ENCODE measurements around the gene GJA4.
A peak's percentile ranks its signal among the peaks of the same experiment; 100 is the strongest.

GJA4 gene

DNA sequence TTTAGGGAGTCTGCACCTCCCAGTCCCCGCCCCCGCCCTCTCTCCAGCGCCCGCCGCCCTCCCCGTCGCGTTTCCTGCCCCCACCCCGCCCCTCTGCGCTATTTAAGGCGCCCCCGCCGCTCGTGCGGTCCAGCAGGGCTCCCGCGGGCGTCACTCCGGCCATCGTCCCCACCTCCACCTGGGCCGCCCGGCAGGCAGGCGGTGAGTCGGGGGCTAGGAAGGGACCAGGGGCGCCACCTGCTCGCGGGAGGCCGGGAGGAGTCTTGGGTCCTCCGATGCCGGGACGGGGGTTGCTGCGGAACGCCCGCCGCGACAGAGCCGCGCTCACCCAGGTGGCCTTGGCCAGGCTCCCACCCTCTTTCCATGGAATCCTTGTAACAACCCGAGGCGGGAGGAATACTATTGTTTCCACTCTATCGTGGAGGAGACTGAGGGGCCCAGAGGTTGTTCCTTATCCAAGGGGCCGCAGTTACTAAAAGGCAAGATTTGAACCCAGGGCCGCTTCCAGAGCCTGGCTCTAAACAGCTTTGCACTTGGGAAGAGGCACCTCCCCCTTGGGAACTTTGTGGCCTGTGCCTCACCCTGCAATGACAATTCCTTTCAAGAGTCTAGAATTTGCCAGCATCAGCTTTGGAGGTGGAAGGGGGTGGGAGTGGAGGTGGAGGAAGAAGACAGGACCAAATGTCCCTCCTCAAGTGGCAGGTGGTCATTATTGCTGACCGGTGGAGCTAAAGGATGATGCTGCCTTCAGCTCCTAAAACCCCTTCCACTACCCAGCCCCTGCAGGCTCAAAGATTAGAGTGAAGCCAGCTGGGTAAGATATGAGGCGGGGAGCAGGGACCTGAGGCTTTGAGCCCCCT is at the start of gene GJA4:
TSS of gene GJA4 (plus strand) at position 132 of the 860 bp plus-strand sequence. CDS start 1,215 bp downstream, outside the sequence.
- DNase-seq = peak in 1 of 4 experiments; percentile 9

DNA sequence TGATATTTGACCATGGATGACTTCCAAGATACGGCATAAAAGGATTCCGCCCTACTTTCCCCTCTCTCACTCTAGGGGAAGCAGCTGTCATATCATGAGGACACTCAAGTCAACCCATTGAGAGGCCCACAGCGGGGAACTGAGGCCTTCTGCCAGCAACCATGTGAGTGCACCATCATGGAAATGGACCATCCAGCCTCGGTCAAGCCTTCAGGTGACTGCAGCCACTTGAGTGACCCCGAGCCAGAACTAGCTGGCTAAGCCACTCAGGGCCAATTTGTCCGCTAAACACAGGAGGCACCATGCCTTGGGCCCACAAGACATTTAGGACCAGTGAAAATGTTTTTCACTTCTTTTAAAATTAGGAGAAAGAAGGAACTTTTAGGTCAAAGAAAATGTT is 49.0 kb upstream of the GJA4 start:
- no peak for DNase-seq

DNA sequence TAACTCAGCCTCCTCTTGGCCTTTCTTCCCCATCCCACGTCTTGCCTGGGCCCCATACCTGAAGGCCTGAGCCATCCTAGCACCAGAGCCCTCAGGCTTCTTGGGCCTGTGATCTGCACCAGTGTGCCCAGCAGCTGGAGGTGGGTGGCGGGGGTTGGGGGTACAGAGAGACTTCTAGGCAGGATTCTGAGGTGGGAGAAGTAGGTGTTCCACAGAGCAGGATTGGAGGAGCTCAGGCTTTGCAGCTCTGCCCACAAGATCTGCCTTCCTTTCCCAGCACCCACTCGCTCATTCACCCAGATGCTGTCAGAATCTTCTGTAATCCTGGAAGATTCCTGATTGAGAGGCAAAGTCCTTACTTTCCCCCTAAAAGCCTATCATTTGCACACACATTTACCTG is 47.9 kb upstream of the GJA4 start:
- no peak for DNase-seq

DNA sequence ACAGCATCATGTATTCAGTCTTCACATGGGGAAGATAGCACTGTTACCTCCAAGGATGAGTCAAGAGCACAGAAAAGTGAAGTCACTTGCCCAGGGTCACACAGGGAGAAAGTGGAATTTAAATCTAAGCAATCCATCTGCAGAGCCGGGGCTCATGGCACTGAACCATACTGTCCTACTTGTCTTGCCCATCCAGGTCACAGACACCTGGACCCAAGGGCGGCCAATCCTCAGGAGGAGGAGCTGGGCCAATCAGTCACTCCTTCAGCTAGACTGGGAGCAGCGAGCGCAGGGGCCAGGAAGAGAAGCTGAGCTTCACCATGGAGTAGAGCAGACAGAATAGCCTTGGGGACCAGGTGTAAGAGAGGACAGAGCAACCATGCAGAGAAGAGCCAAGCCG is 47.1 kb upstream of the GJA4 start:
- no peak for DNase-seq

DNA sequence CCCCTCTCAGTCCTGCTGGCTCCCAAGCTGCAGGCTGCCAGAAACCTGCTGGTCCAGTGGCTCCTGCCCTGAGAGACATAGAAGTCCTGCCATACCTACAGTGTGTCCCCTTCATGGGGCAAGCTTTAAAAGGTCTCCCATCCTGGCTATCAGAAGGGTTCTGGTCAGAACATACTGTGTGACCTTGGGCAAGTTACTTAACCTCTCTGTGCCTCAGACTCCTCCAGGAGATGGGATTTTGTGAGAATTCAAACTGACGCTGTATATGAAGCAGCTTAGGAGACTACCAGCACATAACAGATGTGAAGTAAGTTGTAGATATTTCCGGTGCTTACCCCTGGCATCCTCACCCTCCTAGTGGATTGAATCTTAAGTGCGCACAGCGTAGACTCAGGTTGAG is 46.7 kb upstream of the GJA4 start:
- DNase-seq = no peak

DNA sequence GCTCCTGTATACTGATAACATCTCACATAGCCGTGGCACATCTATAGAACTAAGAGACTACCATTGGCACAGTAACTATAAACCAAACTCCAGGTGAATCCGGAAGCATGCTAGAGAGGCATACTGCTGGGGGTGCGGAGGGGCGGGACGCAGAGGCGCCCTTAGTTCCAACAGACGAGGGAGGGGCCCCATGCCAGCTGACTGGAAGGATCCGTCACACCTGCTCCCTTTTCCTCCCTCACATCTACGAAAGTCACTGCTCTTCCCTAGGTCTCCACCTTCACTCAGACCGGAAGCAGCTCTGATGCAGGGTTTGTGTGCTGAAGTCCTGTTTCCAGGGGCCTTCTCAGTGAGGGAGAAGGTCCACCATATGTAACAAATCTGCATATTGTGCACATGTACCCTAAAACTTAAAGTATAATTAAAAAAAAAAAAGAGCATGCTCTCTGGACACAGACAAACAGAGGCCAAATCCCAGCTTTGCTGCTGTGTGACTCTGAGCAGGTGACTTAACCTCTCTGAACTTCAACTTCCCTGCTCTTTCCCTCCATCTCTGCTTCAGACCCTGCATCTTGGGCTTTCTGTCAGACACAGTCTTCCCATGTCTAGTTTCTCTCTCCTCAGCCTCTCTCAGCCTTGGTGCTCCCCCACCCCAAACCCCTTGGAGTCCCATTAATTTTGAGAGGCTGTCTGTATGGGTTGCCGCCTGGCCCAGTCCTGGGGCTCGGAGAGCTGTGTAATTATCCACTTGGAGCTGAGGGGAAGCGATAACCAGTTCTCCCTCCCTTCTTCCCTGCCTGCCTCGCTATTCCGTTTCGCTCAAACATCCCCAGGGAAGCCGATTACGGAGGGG is 45.8 kb upstream of the GJA4 start:
- no peak for DNase-seq

DNA sequence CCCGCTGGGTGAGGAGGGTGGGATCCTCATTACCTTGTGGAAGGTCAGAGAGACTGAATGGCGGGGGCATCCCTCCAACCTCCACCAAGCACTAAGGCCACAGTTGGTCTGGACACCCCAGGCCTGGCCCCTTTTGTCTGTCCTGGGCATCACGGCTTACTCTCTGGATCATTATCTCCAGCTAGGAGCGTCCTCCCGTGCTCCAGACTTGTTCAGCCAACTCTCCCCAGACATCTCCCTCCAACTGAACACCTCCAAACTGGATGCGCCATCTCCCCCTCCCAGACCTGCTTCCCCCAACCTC is 45.2 kb upstream of the GJA4 start:
- DNase-seq = no peak

DNA sequence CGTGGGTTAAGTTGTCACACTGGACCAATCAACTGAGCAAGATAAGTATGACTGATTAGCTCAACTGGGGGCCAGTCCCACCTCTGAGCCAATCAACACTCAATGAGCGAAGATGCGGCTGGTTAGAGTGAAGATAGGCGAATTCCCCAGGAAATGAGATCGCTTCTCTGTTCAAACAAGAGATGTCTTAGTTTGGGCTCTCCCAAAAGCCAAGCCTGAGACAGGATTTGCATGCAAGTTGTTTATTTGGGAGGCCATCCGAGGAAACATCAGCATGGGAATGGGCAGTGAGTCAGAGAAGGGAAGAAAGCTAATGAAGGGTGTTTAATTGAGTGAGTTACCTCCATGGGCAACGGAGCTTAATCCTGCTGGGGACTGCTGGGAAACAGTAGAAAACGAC is 42.8 kb upstream of the GJA4 start:
- no peak for DNase-seq

DNA sequence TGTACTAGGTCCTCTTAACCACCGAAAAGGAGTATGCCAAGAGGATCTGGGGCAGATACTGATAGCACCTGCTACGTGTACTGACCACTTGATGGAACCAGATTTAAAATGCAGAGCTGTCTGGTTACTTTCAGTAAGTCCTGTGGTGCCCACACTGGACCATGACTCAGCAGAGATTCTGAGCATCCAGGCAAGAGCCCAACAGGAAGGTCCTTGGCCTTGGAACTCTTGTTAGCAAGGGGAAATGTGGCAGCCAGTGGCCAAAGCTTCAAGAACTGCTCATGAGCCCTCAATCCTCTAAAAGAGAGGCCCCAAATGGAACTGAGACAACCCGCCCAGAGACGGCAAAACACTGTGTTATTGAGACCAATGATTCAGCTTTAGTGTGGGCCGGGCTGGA is 42.2 kb upstream of the GJA4 start:
- DNase-seq = no peak

DNA sequence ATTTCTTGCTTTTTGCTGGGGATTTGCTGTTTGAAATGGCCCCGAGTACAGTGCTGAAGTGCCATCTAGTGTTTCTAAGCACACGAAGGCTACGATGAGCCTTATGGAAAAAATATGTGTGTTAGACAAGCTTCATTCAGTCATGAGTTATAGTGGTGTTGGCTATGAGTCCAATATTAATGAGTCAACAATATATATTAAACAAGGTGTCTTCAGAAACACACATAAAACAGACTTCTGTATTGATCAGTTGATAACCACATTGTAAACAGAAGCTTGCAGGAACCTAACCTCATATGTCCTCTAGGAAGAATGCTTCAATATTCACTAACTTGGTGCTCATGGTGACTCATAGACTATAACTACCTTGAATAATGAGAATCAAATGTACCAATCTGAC is 39.6 kb upstream of the GJA4 start:
- DNase-seq = no peak

DNA sequence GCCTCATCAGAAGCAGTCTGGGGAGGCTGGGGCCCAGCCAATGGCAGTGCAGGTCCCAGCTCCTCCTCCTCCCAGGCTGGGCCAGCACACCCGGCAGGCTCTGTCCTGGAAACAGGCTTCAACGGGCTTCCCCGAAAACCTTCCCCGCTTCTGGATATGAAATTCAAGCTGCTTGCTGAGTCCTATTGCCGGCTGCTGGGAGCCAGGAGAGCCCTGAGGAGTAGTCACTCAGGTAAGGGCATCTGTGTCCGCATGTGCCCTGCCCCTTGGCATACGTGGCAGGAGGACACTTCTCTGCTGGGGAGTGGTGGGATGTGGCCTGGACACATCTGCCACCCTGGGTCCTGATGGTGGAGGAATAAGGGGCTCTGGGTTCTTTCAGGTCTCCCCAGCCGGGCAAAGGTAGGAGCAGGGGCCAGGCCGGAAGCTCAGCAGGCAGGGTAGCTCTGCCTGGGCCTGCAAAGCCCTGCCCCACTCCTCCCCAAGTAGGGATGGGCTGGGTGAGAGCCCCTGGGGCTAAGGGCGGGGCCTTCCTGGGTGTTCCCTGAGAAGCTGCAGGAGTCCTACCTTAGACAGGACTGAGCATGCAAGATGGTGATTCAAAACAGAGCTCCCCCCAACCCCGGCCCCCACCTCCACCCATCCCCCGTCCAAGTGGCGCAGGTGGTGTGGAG is 37.7 kb upstream of the GJA4 start, which contains the start of gene GJB5:
TSS of gene GJB5 (plus strand) at position 84 of the 674 bp plus-strand sequence. CDS start 2,284 bp downstream, outside the sequence.
- no peak for DNase-seq

DNA sequence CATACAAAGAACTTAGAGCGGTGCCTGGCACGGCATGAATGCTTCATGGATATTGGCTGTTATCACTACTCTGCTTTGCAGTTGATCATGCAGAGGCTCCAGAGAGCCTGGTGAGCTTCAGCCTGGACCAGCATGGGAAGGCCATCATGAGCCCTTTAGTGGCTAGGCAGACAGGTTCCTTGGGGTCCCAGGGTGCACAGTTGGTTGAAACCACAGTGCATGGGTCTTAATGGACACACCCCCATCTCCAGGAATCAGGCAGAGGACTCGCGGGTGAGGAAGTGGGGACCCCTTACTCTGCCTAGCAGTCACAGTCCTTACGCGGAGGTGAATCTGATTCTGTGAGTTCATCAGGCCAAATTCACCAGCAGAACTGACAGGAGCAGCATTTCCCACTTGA is 36.8 kb upstream of the GJA4 start:
- no peak for DNase-seq

DNA sequence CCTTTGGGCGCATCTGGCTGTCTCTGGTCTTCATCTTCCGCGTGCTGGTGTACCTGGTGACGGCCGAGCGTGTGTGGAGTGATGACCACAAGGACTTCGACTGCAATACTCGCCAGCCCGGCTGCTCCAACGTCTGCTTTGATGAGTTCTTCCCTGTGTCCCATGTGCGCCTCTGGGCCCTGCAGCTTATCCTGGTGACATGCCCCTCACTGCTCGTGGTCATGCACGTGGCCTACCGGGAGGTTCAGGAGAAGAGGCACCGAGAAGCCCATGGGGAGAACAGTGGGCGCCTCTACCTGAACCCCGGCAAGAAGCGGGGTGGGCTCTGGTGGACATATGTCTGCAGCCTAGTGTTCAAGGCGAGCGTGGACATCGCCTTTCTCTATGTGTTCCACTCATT is 35.4 kb upstream of the GJA4 start:
- DNase-seq = no peak

DNA sequence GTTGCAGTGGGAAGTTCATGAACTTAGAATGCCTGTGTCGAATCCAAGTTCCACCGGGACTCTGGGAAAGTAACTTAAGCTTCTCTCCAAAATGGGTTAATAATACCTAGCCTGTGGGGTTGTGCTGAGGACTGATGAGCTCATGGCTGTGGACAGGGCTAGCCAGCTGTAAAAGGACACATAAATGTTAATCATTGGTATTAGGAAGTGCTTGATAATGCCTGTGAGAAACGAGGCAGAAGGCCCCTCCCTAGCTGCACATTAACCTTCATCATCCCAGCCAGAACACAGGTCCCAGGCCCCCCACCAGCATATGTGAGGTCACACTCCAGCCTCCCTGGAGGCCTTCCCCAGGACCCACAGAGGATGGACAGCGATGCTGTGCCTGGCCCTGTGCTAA is 34.0 kb upstream of the GJA4 start:
- no peak for DNase-seq

DNA sequence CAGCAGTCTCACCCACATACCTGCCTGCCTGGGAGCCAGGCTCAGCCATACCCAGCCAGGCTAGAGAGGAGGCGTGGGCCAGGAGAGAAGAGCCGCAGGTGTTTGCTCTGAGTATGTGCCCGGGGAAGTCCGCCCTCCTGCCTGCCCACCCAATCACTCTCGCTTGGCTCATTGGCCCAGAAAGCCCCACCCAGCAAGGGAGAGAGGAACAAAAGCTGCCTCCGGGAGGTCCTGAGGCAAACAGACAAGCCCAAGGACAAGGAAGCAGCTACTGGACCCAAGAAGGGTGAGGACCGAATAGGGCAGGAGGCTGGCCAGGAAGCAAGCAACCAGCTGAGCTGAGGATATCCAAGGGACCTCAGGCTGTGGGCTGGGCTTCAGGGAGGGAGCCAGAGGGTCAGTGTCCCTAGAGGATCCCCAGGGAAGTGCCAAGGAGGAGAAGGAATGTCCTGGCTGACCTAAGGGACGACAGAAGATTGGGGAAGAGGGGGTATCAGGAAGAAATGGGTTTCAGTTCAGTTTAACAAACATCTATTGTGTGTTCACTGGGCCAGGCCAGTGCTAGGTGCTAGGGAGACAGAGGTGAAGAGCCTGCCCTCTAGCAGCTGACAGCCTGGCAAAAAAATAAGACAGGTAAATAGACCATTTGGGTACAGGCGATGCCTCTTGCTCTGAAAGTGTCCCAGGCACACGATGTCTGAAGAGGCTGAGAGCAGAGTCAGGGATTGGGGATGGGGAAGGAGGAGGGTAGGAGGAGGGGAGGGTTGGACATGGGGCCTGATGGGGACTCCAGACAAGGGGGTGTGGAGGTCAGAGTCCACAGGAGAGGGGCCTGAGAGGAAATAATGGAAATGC is 33.1 kb upstream of the GJA4 start, which contains the start of gene GJB4:
TSS of gene GJB4 (plus strand) at position 238 of the 855 bp plus-strand sequence. CDS start 1,515 bp downstream, outside the sequence.
- no peak for DNase-seq

DNA sequence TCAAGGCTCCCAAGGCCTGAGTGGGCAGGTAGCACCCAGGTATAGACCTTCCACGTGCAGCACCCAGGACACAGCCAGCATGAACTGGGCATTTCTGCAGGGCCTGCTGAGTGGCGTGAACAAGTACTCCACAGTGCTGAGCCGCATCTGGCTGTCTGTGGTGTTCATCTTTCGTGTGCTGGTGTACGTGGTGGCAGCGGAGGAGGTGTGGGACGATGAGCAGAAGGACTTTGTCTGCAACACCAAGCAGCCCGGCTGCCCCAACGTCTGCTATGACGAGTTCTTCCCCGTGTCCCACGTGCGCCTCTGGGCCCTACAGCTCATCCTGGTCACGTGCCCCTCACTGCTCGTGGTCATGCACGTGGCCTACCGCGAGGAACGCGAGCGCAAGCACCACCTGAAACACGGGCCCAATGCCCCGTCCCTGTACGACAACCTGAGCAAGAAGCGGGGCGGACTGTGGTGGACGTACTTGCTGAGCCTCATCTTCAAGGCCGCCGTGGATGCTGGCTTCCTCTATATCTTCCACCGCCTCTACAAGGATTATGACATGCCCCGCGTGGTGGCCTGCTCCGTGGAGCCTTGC is 31.5 kb upstream of the GJA4 start:
- DNase-seq = no peak

DNA sequence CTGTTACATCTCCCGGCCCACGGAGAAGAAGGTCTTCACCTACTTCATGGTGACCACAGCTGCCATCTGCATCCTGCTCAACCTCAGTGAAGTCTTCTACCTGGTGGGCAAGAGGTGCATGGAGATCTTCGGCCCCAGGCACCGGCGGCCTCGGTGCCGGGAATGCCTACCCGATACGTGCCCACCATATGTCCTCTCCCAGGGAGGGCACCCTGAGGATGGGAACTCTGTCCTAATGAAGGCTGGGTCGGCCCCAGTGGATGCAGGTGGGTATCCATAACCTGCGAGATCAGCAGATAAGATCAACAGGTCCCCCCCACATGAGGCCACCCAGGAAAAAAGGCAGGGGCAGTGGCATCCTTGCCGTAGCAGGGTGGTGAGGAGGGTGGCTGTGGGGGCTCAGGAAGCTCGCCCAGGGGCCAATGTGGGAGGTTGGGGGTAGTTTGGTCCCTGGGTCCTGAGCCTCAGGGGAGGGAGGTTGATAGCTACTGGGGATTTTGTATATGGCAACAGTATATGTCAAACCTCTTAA is 31.0 kb upstream of the GJA4 start:
- DNase-seq = no peak

DNA sequence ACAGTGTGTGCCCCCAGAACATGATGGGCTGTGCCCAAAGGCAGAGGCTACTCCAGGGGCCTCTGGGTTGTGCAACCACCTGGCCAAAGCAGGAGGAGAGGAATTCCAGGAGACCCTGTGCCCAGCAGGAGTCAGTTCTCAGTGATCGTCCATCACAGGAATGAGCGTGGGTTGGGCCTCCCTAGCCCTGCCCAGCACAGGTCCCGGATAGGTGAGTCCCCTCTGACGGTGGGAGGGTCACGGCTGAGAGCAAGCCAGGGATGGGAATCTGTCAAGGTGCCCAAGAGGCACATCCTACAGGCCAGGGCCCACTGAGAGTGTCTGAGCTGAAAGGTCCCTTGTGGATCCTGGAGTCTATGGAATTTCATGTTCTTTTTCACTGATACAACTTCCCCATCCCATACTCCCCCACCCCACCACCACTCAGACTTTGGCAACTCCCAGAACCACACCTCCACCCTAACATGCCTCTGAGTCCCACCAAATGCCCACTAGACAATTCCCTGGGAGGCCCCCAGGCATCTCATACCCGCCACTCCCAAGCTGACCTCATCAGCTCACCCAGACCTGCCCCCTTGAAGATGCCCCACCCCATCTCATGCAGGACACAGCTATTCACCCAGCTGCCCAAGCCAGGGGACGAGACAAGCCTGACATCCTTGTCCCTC is 30.2 kb upstream of the GJA4 start:
- DNase-seq = no peak

DNA sequence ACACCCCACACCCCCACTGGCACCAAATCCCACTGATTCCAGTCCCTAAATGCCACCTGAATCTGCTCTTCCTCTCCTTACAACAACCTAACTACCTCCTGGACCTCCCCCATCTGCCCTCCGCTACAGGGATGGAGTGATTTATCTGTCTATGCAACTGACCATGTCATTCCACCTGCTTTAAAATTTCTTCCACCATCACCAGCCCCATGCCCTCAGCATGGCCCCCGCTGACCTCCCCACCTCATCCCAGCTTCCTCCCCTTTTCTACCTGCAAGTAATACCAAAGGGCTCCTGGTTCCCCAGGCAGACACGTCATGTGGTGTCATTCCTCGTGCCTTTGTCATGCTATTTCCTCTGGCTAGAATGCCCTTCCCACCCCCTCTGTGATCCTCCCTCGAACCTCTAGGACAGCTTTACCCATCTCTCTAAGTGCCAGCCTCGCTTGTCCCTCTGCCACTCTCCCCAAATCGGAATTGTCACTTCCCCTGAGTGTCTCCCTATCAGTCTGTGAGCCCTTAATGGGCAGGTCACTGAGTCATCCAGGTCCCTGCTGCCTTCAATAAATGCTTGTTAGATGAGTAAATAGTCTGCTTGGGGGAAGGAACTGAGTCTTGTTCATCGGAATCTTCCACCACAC is 29.5 kb upstream of the GJA4 start:
- no peak for DNase-seq

DNA sequence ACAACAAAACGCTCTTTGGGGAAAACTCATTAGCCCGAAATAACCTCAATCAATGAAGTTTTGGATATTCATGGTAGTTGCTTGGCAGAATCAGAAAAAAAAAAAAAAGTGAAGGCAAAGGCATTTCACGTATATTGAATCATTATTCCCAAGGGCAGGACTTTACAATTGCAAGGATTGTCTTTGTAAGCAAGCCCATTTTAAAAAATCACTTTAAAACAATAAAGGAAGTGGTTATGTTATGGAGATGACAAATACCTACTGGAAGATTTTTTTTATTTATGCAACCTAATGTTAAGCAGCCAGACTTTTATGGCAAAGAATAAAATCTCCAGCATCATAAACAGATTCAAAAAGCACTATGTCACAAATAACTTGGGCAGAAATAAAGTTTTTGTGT is 23.9 kb upstream of the GJA4 start:
- no peak for DNase-seq
